Sigmoid colon (tissue), 4 donors: ENCODE measurements around the gene TMEM191B.
"Not testable (repeated sequence)": the region's sequence is repeated elsewhere in the genome, so short reads cannot be mapped to it uniquely, and the experiment has no call there.

Source experiments
- CTCF ChIP-seq, 4 experiments: fragments of 450-650 bp in 3 of 4; fragments of 200-600 bp in 1 of 4; IDR thresholded peaks; one replicate each; pipeline ENCODE4 v1.5.1; 2016 to 2019; ENCODE audit warnings: antibody characterized with exemption in 4 of 4, mild to moderate bottlenecking in 3 of 4, moderate library complexity in 2 of 4
- EP300 ChIP-seq, 4 donors: sonication (generic); formaldehyde crosslinking; IDR thresholded peaks; one replicate each; pipeline ENCODE4 v1.6.1; 2017; ENCODE audit warnings: antibody characterized with exemption in 4 of 4
- POLR2AphosphoS5 ChIP-seq, 4 donors: sonication (generic); formaldehyde crosslinking; IDR thresholded peaks; one replicate each; pipeline ENCODE4 v1.6.1; 2017; ENCODE audit warnings: antibody characterized with exemption in 4 of 4

GRCh38 chr22:18528597-18529415 lies 1.2 kb downstream of the TMEM191B start:
- TF ChIP-seq POLR2AphosphoS5, CTCF, EP300 (IDR thresholded peaks at IDR 0.05): not testable (repeated sequence)
